Glomerular visceral epithelial cell (primary cell): Measurements from ENCODE around the gene FBXW5.

Experiments
- DNase-seq: peaks from one replicate; pipeline ENCODE4 v3.0.0-alpha.2; 2016; ENCODE audit errors: extremely low spot score

FBXW5 gene

DNA sequence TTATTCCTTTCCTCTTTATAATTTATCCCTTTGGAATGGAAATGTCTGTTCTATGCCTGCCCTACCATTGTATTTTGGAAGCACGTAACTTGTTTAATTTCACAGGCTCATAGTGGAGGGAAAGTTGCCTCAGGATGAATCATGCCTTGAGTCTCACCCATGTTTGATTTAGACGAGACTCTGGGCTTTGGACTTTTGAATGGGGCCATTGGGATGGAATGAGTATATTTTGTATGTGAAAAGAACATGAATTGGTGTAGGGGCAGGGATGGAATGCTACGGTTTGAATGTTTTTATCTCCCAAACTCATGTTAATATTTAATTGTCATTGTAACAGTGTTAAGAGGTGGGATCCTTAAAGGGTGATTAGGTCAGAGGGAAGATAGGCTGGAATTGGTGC lies 10.3 kb downstream of the FBXW5 start:
- no peak for DNase-seq

DNA sequence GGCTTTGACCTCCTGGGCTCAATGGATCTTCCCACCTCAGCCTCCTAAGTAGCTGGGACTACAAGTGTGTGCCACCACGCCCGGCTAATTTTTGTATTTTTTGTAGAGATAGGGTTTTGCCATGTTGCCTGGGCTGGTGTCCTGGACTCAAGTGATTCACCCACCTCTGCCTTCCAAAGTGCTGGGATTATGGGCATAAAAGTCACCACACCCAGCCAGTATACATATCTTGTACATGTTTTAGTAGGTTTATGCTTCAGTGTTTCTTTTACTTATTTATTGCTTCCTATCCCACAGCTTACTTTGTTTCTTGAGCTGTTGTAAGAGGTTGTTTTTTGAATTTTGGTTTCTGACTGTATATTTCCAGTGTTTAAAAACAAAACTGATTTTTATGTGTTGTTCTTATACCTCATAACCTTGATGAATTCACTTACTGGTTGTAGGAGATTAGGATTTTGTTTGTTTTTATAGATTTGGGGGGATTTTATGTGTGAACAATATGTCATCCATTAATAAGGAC lies 12.9 kb downstream of the FBXW5 start:
- DNase-seq = no peak

DNA sequence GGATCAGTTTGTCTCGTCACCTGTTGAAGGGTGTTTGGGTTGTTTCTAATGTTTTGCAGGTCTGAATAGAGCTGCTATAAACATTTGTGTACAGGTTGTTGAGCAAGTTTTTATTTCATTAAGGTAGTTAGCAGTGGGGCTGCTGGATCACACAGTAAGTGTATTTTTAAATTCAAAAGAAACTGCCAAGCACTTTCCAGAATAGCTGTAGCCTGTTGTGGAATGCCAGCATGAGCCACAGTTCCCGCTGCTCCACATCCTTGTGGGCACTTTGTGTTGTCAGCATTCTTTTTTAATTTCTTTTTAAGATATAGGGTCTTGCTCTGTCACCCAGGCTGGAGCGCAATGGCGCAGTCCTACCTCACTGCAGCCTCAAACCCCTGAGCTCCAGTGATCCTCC lies 14.5 kb downstream of the FBXW5 start:
- no peak for DNase-seq

- DNase-seq = no peak
These were observed 15.9 kb downstream of the FBXW5 start for GRCh38 chr9:136928591-136928990.

DNA sequence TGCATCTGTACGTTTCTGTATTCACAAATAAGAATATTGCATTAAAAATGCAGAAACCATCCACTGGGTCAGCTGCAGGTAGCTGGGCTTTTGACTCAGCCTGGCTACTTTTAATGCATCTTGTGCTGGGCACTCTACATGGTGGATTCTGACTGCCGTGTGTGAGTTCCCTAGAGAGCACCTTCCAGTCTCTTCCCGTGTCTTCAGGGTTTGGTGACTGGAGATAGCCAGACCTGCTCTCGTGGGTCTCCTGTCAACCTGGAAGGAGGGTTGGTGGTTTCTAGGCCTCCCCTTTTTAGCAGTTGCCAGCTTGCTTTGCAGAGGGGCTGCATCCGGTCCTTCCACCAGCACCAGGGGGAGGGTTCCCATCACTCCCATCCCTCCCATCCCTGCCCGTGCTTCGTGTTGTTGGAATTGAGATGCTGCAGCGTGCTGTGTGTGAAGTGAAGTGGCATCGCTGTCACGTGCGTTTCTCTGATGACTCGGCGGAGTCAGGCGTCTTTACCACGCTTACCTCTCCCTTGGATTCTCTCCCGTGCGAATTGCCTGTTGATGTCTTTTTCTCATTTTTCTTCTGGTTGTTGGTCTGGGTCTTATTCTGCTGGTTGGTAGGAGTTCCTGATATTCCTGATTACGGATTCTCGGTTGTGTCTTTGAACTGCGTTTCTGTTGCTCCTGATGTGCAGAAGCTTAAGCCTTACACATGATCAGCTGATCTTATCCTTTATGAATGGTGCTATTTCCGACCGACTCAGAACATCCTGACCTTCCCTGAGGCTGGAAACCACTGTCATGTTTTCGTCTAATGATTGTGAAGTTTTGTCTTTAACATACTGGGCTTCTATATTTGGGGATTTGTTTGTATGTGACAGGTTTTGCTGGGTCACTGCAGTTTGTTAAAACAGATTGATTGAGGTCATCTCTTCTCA lies 16.9 kb downstream of the FBXW5 start:
- DNase-seq = no peak

GRCh38 chr9:136926749-136927148 lies 17.8 kb downstream of the FBXW5 start:
- no peak for DNase-seq

DNA sequence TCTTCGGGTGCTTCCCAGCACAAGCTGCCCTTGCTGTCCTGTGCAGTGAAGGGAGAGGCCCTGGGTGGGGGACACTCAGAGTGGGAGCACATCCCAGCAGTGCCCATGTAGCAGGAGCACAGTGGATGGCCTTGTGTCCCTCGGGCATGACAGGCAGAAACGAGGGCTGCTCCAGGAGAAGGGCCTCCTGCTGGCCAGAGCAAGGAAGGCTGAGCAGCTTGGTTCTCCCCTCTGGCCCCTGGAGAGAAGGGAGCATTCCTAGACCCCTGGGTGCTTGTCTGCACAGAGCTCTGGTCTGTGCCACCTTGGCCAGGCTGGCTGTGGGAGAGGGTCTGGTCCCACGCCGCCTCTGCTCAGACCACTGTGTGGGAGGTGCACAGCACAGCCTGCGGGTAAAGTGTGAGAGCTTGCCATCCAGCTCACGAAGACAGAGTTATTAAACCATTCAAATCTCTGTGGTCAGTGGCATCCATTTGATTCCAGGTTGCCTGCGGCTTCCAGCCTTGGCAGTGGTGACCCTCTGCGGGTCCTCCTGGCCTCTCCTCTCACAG lies 18.3 kb downstream of the FBXW5 start:
- DNase-seq = no peak

GRCh38 chr9:136925414-136926153 lies 19.0 kb downstream of the FBXW5 start:
- no peak for DNase-seq

DNA sequence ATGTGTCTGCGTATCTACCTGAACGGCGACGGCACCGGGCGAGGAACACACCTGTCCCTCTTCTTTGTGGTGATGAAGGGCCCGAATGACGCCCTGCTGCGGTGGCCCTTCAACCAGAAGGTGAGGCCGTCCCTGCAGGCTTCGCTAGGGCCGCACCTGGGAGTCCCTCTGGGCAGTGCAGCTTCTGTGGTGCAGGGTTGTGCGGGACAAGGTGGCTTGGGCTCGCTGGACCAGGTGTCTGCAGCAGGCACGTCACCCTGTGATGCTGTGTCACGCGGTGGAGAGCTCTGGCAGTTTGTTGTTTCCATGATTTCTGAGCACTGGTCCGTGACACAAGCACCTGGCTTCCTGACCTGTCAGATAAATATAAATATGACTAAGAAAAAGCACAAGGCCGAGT lies 20.7 kb downstream of the FBXW5 start:
- no peak for DNase-seq

- no peak for DNase-seq
These were observed 22.0 kb downstream of the FBXW5 start for GRCh38 chr9:136922540-136922939.

- DNase-seq = no peak
These were observed 22.8 kb downstream of the FBXW5 start for GRCh38 chr9:136921718-136922117.

DNA sequence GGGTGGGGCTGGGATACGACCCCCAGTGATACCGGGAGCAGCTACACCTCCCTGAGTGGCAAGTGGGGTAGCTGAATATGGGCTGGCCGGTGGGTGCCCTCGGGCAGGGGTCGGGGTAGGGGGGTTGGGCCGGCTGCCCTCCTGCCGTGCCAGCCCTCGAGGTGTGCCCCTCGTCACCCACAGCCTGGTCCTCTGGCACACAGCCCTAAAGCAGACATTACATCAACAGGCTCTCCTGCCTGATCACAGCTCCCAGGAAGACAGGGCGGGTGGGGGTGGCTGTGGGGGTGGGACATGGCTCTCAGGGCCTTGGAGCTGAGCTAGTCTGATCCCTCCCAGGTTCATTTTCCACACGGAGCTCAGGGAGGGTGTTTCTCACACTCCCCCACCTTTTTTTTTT lies 23.2 kb downstream of the FBXW5 start:
- DNase-seq = no peak

DNA sequence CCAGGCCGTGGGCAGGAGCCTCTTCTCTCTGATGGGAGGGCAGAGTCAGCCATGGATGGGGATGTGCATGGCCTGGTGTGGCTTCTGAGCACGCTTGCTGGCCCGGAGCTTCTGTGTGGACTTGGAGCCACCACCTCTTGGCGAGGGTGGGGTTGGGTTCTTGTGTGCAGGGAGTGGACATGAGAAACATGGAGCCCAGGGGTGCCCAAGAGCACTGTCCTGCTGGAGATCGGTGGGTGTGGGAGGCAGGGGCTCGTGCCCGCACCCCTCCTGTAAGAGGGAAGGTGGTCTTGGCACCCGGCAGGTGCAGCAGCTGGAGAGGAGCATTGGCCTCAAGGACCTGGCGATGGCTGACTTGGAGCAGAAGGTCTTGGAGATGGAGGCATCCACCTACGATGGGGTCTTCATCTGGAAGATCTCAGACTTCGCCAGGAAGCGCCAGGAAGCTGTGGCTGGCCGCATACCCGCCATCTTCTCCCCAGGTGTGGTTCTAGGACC lies 23.8 kb downstream of the FBXW5 start:
- DNase-seq = no peak

GRCh38 chr9:136920069-136920468 lies 24.5 kb downstream of the FBXW5 start:
- DNase-seq = no peak

DNA sequence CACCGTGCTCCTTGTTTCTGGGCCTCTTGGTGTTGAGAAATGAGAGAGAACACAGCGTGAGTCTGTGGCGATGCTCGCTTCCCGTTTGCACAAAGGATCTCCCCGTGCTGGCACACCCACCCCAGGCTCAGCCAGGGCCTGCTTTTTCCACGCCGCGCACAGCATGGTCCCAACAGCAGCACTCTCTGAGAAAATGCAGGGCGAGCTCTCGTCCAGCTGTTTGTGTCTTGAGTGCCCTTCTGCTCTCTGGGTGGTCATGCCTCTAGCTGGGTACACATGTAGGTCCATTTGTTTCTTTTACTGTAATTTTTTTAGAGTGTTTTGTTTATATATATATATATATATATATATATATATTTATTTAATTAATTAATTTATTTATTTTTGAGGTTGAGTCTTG lies 26.6 kb downstream of the FBXW5 start:
- no peak for DNase-seq

GRCh38 chr9:136916330-136917184 lies 28.0 kb downstream of the FBXW5 start:
- DNase-seq = no peak

GRCh38 chr9:136915632-136916329 lies 28.8 kb downstream of the FBXW5 start:
- no peak for DNase-seq

GRCh38 chr9:136913701-136914438 lies 30.7 kb downstream of the FBXW5 start:
- DNase-seq = no peak

- DNase-seq = no peak
These were observed 33.7 kb downstream of the FBXW5 start for GRCh38 chr9:136910901-136911245.
